GM18870 (cell line): ENCODE results near the gene SMURF2.
"Not testable (repeated sequence)": the region's sequence is repeated elsewhere in the genome, so short reads cannot be mapped to it uniquely, and the experiment has no call there.

ENCODE experiments used
- ATAC-seq: cut with Tn5 transposase; IDR thresholded peaks from one replicate; pipeline ENCODE4 v1.9.1; 2021; ENCODE audit warnings: moderate library complexity; ENCODE audit not compliant: unreplicated experiment

SMURF2 gene

GRCh38 chr17:64599187-64599676 lies 62.9 kb downstream of the SMURF2 start:
- ATAC-seq = peak; percentile 89

- ATAC-seq = no peak
These were observed 63.4 kb downstream of the SMURF2 start for GRCh38 chr17:64598672-64599071.

DNA sequence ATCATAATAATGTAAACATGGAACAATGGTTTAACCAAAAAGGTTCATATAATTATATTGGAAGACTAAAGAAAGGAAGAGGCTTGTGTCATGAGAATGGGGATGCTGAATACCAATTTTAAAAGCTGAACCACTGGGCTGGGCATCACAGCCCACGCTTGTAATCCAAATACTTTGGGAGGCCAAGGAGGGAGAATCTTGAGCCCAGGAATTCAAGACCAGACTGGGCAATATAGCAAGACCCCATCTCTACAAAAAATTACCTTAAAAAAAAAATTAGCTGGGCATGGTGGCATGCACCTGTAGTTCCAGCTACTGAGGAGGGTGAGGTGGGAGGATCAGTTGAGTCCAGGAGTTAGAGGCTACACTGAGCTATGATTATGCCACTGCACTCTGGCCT lies 65.1 kb downstream of the SMURF2 start:
- ATAC-seq = no peak

DNA sequence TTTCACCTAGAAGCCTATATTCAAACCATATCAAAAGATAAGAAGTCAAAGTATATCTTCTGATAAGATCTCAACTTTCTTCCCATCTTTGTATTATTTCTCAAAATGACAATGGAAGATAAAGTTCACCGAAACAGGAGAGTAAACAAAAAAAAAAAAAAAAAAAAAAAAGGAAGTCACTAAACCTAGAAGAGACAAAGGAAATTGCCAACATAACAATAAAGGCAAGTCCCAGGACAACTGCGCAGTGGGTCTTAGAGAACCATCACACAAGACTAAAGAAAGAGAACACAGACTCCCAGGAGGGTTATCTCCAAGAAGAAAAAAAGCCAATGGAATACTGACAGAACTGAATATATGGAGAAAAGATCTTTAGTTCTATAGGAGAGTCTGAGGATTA lies 65.7 kb downstream of the SMURF2 start:
- ATAC-seq = no peak

DNA sequence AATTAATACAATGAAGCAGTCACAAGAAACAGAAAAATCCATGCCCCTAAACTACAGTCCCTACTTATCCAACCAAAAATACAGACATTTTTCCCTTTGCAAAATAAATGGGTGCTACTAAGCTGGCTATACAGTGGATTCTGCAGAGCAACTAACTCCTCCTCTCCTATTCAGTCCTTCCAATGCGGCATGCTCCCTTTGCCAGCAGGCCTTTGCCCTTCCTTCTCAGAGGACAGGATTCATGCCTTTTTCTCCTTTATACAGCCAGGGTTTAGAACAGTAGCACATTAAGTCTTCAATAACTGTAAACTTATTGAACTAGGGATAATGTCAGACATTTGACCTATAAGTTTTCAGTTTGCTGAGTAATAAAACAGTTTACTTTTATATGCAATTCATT lies 70.2 kb downstream of the SMURF2 start:
- no peak for ATAC-seq

DNA sequence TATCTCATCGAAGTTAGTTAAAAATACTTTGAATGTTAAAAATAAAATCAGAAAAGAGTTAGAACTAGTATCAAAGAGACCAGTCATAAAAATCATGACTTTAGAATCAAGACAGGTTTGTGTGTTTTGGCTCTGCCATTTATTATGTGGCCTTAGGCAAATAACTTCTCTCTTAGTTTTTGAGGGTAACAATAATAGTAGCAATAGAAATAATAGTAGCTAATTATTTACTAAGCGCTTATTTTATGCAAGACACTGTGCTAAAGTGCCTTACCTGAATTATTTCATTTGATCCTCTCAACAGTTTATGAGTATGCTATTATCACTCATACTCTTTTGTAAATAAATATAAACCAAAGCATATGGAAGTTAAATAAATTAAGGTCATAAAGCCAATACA lies 77.0 kb downstream of the SMURF2 start:
- no peak for ATAC-seq

DNA sequence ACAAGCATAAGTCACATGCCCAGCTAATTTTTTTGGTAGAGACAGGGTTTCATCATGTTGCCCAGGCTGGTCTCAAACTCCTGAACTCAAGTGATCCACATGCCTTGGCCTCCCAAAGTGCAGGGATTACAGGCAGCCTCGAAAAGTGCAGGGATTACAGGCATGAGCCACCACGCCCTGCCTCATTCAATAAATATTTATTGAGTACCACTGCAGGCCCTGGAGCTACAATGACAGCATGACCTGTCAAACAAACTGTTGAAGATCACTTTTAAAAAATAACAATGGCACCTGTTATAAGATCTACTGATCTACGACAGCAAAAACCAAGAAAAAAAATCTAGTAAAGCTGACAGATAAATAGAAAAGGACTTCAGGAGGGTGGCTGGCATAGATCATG lies 79.1 kb downstream of the SMURF2 start:
- no peak for ATAC-seq

DNA sequence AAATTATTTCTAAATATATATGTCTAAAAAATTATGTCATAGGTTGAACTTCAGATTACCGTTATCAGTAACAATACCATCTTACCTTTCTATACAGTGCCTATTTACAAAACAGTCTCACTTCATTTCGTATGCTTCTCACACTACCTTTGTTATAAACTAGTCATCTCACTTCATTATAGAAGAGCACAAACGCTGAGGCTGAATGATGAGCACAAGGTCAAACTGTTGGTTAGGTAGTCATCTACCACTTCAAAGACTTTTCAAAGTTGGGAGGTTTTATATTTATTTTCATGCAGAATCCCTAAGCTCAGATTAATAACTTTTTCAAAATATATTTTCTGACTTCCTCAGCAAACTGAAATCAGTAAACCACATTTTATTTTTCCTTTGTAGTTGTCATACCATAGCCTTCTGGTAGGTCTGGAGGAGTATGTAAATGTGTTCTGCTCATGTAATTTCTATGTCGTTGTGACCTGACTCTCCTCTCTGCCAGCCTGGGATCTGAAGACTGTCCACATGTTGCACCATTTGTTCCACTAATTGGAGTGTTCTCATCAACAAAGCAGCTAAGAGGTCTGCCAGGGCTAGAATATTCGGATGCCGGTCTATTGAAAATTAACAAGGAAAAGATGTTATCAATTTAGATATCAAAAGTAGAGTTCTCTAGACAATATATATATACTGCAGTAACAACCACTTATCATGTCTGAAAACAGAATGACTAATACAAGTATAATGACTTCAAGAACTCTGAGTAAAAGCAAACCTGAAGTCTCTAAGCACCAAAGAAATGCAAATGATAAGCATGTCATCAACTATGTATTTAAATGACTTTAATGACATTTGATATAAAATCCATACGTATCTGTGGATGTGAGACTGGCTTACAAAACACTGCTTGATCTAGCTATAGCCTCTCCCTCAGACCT lies 81.5 kb downstream of the SMURF2 start:
- ATAC-seq = no peak

DNA sequence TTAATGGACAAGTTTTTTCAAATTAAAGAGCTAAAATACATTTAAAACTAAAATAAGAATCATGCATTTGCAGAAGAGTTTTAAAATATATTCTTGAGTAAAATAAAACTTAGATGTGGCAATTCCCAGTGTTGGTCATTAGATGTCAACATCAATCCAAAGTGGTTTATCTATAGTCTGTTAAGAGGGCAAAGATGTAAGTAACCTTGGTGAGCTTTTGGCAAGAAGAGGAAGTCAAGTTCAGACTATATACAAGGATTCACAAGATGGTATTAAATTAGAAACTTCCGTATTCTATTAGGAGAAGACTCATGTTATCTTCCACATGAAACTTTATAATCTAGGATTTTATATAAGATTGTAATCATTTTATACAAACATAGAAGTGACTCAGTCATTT lies 82.2 kb downstream of the SMURF2 start:
- no peak for ATAC-seq

GRCh38 chr17:64577025-64577424 lies 85.1 kb downstream of the SMURF2 start:
- ATAC-seq = not testable (repeated sequence)

- ATAC-seq = no peak
These were observed 86.7 kb downstream of the SMURF2 start for GRCh38 chr17:64575431-64575830.

- ATAC-seq = no peak
These were observed 87.5 kb downstream of the SMURF2 start for GRCh38 chr17:64574646-64575045.

DNA sequence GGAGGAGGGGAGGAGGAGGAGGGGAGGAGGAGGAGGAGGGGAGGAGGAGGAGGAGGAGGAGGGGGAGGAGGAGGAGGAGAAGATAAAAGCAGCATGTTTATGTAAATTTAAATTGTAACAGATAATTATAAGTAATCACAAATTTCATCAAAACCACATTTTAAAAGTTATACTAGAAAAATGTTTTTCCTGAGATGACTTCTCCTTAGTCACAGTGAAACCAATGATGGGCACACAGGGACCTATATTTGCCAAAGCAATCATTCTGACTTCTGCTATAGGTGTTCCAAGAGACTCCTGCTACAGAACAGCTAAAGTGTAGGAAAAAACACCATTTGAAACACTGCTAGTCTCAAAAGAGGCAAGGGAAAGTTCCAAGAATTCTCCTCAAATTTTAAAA lies 88.9 kb downstream of the SMURF2 start:
- ATAC-seq = no peak

DNA sequence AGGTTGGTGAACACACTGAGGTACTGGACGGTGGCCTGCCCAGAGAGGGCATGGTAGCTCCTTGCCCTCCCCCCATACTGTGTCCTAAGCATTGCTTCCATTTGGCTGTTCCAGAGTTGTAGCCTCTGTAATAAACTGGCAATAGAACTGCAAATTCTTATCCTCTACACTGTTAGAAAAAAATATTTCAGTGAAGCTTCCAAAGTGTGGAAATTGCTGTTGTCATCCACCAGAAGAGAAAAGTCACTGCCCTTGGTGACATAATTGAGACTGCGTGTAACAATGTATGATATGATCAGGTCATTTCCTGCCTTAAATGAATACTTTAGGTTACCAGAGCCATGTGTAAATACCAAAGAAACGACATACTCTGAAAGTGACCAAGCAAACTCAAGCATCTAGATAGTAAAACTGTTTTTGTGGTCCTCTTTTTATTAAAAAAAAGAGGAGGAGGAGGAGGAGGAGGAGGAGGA lies 89.4 kb downstream of the SMURF2 start:
- no peak for ATAC-seq

DNA sequence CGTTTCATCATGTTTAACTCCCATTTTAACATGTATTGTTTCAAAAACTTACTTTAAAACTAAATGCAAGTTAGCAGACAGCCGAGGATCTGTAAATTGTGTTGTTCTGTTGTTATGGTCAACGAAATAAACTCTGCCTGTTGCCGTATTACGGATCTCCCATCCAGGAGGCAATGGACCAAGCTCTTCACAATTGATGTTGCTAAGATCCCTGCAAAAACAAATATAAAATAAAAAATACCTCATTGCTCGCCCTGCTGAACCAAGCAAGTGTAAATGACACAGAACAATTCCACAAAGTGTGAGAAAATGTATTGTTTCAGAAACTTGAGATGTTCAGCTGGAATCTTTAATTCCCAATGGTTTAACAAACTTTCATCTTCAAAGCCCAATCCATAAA lies 90.4 kb downstream of the SMURF2 start:
- ATAC-seq = no peak

GRCh38 chr17:64565563-64565962 lies 96.5 kb downstream of the SMURF2 start:
- no peak for ATAC-seq

DNA sequence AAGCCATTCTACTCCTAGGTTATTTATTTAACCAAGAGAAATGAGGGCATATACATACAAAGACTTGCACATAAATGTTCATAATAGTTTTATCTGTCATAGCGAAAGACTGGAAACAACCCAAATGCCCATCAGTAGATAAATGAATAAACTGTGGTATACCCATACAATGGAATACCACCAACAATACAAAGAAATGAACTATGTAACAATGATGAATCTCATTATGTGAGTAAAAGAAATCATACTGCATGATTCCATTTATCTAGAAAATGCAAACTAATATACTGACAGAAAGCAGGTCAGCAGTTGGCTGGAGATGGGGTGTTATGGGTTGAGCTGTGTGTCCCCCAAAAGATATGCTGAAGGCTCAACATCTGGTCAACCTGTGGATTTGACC lies 98.0 kb downstream of the SMURF2 start:
- no peak for ATAC-seq

GRCh38 chr17:64555281-64555680 lies 106.8 kb downstream of the SMURF2 start:
- ATAC-seq = no peak

- ATAC-seq = no peak
These were observed 108.0 kb downstream of the SMURF2 start for GRCh38 chr17:64554028-64554637.

- ATAC-seq = no peak
These were observed 110.6 kb downstream of the SMURF2 start for GRCh38 chr17:64551461-64551860.

DNA sequence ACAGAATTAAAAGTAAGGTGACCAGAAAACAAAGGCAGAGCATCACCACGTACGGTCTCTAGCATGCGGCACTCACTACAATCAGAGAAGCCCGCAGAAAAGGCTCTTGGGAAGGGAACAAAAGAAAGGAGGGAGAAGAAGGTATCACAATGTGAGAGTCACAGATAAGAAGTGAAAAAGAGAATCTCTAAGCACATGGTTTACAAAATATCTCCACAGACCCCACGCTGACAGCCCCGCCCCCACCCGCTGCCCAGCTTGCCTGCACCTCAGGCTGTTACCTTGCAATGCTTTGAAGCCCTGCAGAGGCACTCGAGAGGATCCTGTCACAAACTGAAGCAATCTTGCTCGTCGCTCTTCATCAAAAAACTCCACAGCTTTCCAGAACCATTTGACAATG lies 114.8 kb downstream of the SMURF2 start:
- no peak for ATAC-seq

DNA sequence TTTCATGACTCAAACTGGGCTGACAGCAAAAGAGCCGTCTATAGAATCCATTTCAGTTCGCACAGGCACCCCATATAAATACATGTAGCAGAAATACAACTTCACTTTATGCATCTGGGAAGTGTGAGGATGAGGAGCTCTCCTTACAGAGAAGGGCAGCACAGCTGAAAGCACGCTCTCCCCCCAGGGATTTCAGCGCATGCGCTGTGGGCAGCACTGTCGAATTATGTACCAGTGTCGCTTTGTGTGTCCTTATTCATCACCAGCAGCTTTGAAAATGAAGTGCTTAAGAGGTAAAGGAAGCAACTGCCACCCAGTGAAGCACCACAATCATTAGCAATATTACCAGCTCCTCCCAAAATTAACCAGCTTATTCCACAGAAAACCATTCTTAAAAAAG lies 115.4 kb downstream of the SMURF2 start:
- no peak for ATAC-seq
